GF-D8 (cell line): ENCODE measurements around the gene TTLL11.

Experiments
- DNase-seq: peaks from one replicate; lab custom pipeline; 2025; lab: John Stamatoyannopoulos, UW

Gene TTLL11

GRCh38 chr9:121938621-121939020, 154.5 kb downstream of the TTLL11 start:
- DNase-seq = no peak

- no peak for DNase-seq
These were observed 155.9 kb downstream of the TTLL11 start for GRCh38 chr9:121937240-121937639.

GRCh38 chr9:121935739-121936138, 157.4 kb downstream of the TTLL11 start:
- DNase-seq = no peak

- DNase-seq = no peak
These were observed 162.2 kb downstream of the TTLL11 start for GRCh38 chr9:121930956-121931355.

- no peak for DNase-seq
These were observed 162.9 kb downstream of the TTLL11 start for GRCh38 chr9:121929893-121930875.

- DNase-seq = no peak
These were observed 165.5 kb downstream of the TTLL11 start for GRCh38 chr9:121927636-121928035.

GRCh38 chr9:121927081-121927480, 166.0 kb downstream of the TTLL11 start:
- DNase-seq = no peak

- no peak for DNase-seq
These were observed 166.7 kb downstream of the TTLL11 start for GRCh38 chr9:121926351-121926801.

GRCh38 chr9:121925935-121926334, 167.2 kb downstream of the TTLL11 start:
- DNase-seq = no peak

GRCh38 chr9:121924700-121925099, 168.4 kb downstream of the TTLL11 start:
- no peak for DNase-seq

GRCh38 chr9:121921444-121921843, 171.7 kb downstream of the TTLL11 start:
- DNase-seq = no peak

- no peak for DNase-seq
These were observed 175.5 kb downstream of the TTLL11 start for GRCh38 chr9:121917375-121918335.

- DNase-seq = no peak
These were observed 177.8 kb downstream of the TTLL11 start for GRCh38 chr9:121915304-121915625.

GRCh38 chr9:121914604-121915303, 178.4 kb downstream of the TTLL11 start:
- no peak for DNase-seq

- no peak for DNase-seq
These were observed 179.0 kb downstream of the TTLL11 start for GRCh38 chr9:121914017-121914595.

- peak; percentile 72 for DNase-seq
These were observed 180.1 kb downstream of the TTLL11 start for GRCh38 chr9:121912812-121913627.

- no peak for DNase-seq
These were observed 182.5 kb downstream of the TTLL11 start for GRCh38 chr9:121910491-121911040.

GRCh38 chr9:121909111-121909510, 184.0 kb downstream of the TTLL11 start:
- no peak for DNase-seq

- no peak for DNase-seq
These were observed 186.8 kb downstream of the TTLL11 start for GRCh38 chr9:121906074-121906870.
